Tibial nerve (tissue), 4 donors: ENCODE data around the gene CRTC1. TPM values are rescaled to one million over a fixed set of nuclear protein-coding genes. Genes with fewer than 3 reads are reported as not detected.

Experiments
- DNase-seq, 2 donors: peaks; one replicate each; pipeline ENCODE4 v3.0.0-alpha.2; 2019; ENCODE audit warnings: low spot score in 2 of 2
- H3K27ac ChIP-seq, 4 donors: fragments of 200-600 bp; sonication (generic) in 3 of 4; one replicate each; pipeline ENCODE4 v1.5.1; 2017 to 2019; ENCODE audit warnings: mild to moderate bottlenecking in 1 of 4
- H3K27me3 ChIP-seq, 2 donors: fragments of 200-600 bp; sonication (generic) in 1 of 2; one replicate each; pipeline versions ENCODE4 v1.5.1 to v1.6.0; 2017 to 2019
- H3K36me3 ChIP-seq, 3 donors: fragments of 200-600 bp; sonication (generic); one replicate each; pipeline ENCODE4 v1.5.1; 2018 to 2019
- H3K4me1 ChIP-seq, 4 donors: fragments of 200-600 bp; sonication (generic) in 3 of 4; one replicate each; pipeline ENCODE4 v1.5.1; 2017 to 2019
- H3K4me3 ChIP-seq, 4 donors: fragments of 200-600 bp; sonication (generic) in 3 of 4; one replicate each; pipeline ENCODE4 v1.5.1; 2017 to 2019; ENCODE audit warnings: mild to moderate bottlenecking in 1 of 4, moderate library complexity in 1 of 4
- H3K9me3 ChIP-seq, 4 donors: fragments of 200-600 bp; sonication (generic) in 3 of 4; one replicate each; pipeline ENCODE4 v1.5.1; 2017 to 2019
- EP300 ChIP-seq, 2 donors: sonication (generic); formaldehyde crosslinking; IDR thresholded peaks; one replicate each; pipeline ENCODE4 v1.6.1; 2017; ENCODE audit warnings: antibody characterized with exemption in 2 of 2, mild to moderate bottlenecking in 1 of 2
- POLR2A ChIP-seq, 2 donors: fragments of 450-650 bp; IDR thresholded peaks; one replicate each; pipeline ENCODE4 v1.6.1; 2017; ENCODE audit warnings: antibody characterized with exemption in 2 of 2, mild to moderate bottlenecking in 2 of 2, moderate library complexity in 2 of 2
- WGBS, 2 donors: methylation state at CpG; one replicate each; pipeline ENCODE4 v1.1.5; 2018; 5-methylcytosine and 5-hydroxymethylcytosine counted together
- total RNA-seq, 4 donors: library from RNA; depleted of rRNA; stranded (reverse); fragments of >200 nt; gene quantifications; one replicate each; pipeline ENCODE4 v1.1.0, GENCODE V29; 2016
- TF ChIP-seq, protein P1 (sequence below), 5 experiments: fragments of 200-600 bp in 3 of 5; fragments of 450-650 bp in 2 of 5; sonication (generic) in 3 of 5; IDR thresholded peaks; one replicate each; pipeline ENCODE4 v1.5.1; 2016 to 2019; ENCODE audit warnings: antibody characterized with exemption in 5 of 5, mild to moderate bottlenecking in 3 of 5, moderate library complexity in 2 of 5

The CRTC1 gene
- total RNA-seq, 4 donors from 2014 or later: 4.0 to 7.8 (median 6.7) TPM

DNA sequence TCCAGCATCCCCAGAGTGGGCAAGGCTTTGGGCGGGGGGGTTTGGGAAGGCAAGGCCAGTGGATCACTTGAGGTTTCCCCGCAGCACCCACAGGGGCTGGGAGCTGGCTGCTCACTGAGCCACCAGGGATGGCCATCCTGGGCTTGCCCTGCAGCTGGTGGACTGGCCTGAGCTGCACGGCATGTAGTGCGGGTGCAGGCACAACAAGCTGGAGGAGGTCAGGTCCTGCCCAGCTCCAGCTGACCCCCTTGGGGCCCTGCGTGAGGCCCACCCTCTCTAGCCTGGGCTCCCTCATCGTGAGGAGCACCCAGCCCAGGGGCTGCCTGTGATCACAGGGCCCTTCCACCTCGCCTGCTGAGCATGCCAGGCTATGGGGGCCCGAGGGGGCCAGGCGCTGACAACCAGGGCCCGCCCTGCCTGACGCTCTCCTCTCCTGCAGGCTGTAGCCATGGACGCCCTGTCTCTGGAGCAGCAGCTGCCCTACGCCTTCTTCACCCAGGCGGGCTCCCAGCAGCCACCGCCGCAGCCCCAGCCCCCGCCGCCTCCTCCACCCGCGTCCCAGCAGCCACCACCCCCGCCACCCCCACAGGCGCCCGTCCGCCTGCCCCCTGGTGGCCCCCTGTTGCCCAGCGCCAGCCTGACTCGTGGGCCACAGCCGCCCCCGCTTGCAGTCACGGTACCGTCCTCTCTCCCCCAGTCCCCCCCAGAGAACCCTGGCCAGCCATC, 84.7 kb downstream of the CRTC1 start:
- WGBS, 2 donors: 61 to 65% methylated on average over 15 to 21 of the region's 30 CpGs
- TF ChIP-seq POLR2A (IDR thresholded peaks at IDR 0.05) (no peak), EP300 (IDR thresholded peaks at IDR 0.05) (no peak)
- TF ChIP-seq, protein P1, sequence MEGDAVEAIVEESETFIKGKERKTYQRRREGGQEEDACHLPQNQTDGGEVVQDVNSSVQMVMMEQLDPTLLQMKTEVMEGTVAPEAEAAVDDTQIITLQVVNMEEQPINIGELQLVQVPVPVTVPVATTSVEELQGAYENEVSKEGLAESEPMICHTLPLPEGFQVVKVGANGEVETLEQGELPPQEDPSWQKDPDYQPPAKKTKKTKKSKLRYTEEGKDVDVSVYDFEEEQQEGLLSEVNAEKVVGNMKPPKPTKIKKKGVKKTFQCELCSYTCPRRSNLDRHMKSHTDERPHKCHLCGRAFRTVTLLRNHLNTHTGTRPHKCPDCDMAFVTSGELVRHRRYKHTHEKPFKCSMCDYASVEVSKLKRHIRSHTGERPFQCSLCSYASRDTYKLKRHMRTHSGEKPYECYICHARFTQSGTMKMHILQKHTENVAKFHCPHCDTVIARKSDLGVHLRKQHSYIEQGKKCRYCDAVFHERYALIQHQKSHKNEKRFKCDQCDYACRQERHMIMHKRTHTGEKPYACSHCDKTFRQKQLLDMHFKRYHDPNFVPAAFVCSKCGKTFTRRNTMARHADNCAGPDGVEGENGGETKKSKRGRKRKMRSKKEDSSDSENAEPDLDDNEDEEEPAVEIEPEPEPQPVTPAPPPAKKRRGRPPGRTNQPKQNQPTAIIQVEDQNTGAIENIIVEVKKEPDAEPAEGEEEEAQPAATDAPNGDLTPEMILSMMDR (IDR thresholded peaks at IDR 0.05): no peak
- H3K36me3 ChIP-seq: peaks cover 0 to 44% (median 0%) of the 10 kb centered on the region in 3 donors
- H3K9me3 ChIP-seq: no peaks in the 10 kb centered on the region
- no peaks in the 10 kb centered on the region for H3K27me3 ChIP-seq
- no peak overlapping the region for H3K27ac ChIP-seq
- peaks cover 0 to 11% (median 0%) of the 10 kb centered on the region in 4 donors for H3K4me1 ChIP-seq
- H3K4me3 ChIP-seq: no peak overlapping the region
- DNase-seq: no peak

DNA sequence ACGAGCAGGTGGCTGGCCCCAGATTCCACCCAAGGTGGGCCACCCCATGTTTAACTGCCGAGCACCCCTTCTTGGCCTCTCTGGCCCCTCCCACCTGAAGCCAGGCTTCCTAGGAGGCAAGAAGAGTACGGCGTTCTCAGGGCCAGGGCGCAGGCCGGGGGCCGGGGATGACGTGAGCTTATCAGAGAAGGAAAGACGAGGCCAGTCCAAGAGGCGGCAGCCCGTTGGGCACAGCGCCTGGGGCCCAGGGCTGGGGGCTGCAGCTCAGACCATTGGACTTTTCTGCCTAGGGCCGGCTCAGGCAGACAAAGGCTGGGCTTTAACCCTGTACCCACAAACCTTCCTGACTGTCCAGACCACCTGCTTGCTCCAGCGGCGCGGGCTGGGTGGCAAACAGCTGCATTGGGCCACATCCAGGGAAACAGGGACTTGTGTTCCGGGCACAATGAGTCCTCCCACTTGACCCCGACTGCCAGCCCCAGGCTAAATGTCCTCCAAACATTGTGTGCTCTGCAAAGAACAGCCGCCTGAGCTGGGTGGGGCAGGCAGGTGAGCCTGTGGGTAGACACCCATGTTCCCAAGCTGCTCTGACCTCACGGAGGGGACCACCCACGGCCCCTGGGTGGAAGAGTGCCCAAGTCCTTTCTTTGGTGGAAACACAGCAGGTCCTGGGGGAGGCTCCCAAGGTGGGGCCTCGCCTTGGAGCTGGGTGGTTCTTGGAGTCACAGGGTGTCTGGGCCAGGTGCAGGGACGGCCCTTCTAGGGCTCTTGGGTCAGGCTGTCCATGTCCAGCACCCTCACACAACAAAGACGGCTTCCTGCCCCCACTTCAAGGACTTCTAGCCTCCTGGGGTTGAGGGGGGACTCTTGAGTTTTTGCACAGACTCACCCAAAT, 85.8 kb downstream of the CRTC1 start:
- Histone ChIP-seq H3K4me3 (no peak overlapping the region), H3K4me1 (peaks cover 0 to 5% (median 0%) of the 10 kb centered on the region in 4 donors), H3K27me3 (no peaks in the 10 kb centered on the region), H3K9me3 (no peaks in the 10 kb centered on the region), H3K36me3 (peaks cover 0 to 53% (median 0%) of the 10 kb centered on the region in 3 donors), H3K27ac (no peak overlapping the region)
- DNase-seq: no peak
- 82% methylated on average over 20 to 23 of the region's 24 CpGs for WGBS, 2 donors
- TF ChIP-seq EP300 (IDR thresholded peaks at IDR 0.05) (no peak), POLR2A (IDR thresholded peaks at IDR 0.05) (no peak)
- TF ChIP-seq, protein P1 (IDR thresholded peaks at IDR 0.05): no peak

DNA sequence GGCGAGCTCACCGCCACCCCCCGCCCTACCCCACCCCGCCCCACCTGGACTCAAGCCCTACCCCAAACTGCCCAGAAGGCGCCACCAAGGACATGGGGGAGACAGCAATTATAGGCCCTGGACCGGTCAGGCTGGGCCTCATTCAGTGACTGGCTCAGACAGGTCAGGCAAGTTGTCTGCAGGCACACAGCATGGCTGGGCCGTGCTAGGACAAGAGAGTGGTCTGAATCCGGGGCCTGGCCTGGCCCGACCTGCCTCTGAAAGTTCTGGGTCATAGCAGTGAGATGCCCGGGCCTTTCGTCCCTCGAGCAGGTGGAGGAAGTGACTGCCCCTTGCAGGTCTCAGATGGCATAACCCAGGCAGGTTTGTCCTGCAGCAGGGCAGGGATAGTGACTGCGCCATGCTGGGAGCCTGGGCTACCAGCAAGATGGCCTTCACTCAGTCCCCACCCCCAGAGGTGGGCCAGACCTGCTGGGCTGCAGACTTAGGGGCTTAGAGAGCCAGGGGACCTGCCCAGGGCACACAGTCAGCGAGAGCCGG, 86.6 kb downstream of the CRTC1 start:
- WGBS, 2 donors: 91 to 97% methylated on average over 8 to 9 of the region's 15 CpGs
- H3K4me3 ChIP-seq: no peak overlapping the region
- H3K4me1 ChIP-seq: no peaks in the 10 kb centered on the region
- H3K27me3 ChIP-seq: no peaks in the 10 kb centered on the region
- peaks cover 0 to 61% (median 0%) of the 10 kb centered on the region in 3 donors for H3K36me3 ChIP-seq
- TF ChIP-seq POLR2A (IDR thresholded peaks at IDR 0.05): no peak
- TF ChIP-seq, protein P1 (IDR thresholded peaks at IDR 0.05): no peak
- no peak overlapping the region for H3K27ac ChIP-seq
- no peaks in the 10 kb centered on the region for H3K9me3 ChIP-seq
- no peak for DNase-seq

GRCh38 chr19:18770663-18771327, 87.3 kb downstream of the CRTC1 start:
- peaks cover 0 to 68% (median 0%) of the 10 kb centered on the region in 3 donors for H3K36me3 ChIP-seq
- TF ChIP-seq, protein P1 (IDR thresholded peaks at IDR 0.05): no peak
- TF ChIP-seq EP300 (IDR thresholded peaks at IDR 0.05): no peak
- TF ChIP-seq POLR2A (IDR thresholded peaks at IDR 0.05): no peak
- no peaks in the 10 kb centered on the region for H3K27me3 ChIP-seq
- no peak overlapping the region for H3K27ac ChIP-seq
- H3K4me1 ChIP-seq: no peaks in the 10 kb centered on the region
- no peak for DNase-seq
- no peaks in the 10 kb centered on the region for H3K9me3 ChIP-seq
- 77 to 78% methylated on average over 13 of the region's 13 CpGs for WGBS, 2 donors
- no peak overlapping the region for H3K4me3 ChIP-seq
